Activated naive CD4-positive, alpha-beta T cell treated with anti-CD3 and anti-CD28 coated beads, Interleukin-2, amount 50 U/mL, for 24 hours (primary cell): ENCODE data around the gene CCL14.
A peak's percentile ranks its signal among the peaks of the same experiment; 100 is the strongest.

Source experiments
- H3K27ac Mint-ChIP-seq: one replicate; pipeline ENCODE4 v1.8.0; 2021; ENCODE audit warnings: mild to moderate bottlenecking, mixed read lengths
- H3K27me3 Mint-ChIP-seq: one replicate; pipeline ENCODE4 v1.8.0; 2021; ENCODE audit warnings: mixed read lengths
- H3K36me3 Mint-ChIP-seq: one replicate; pipeline ENCODE4 v1.8.0; 2021; ENCODE audit warnings: mixed read lengths
- H3K4me1 Mint-ChIP-seq: one replicate; pipeline ENCODE4 v1.8.0; 2021; ENCODE audit warnings: mixed read lengths
- H3K4me3 Mint-ChIP-seq: one replicate; pipeline ENCODE4 v1.8.0; 2021; ENCODE audit warnings: mild to moderate bottlenecking, mixed read lengths
- H3K9me3 Mint-ChIP-seq: one replicate; pipeline ENCODE4 v1.8.0; 2021; ENCODE audit warnings: mixed read lengths

Gene CCL14

DNA sequence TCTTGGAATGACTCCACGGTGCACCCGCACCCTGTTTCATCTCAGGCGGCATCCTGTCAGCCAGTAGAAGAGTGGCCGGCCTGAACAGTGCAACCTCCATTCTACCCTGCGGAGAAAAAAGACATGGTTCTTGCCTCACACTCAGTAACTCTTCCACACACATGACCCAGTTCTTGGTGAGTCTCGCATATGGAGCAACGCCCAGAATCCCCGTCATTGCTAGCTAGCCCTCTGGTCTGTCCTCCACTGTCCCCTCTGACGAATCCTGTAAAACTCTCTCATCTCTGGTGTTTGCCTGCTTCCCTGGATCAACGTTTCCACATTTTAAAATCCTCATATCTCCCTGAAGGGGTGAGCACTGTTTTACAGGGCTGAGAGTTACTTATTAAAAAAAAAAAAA lies 51.8 kb downstream of the CCL14 start:
- Mint-ChIP-seq H3K27ac (peak overlapping the region; percentile 48), H3K4me3 (no peak overlapping the region), H3K4me1 (peaks cover 12% of the 10 kb centered on the region), H3K36me3 (no peaks in the 10 kb centered on the region), H3K9me3 (no peaks in the 10 kb centered on the region), H3K27me3 (no peaks in the 10 kb centered on the region)
